Cerebellar cortex (tissue), 1 donor: ENCODE results near the gene KCNAB2.
"Not testable (repeated sequence)": the region's sequence is repeated elsewhere in the genome, so short reads cannot be mapped to it uniquely, and the experiment has no call there.

Source experiments
- DNase-seq: peaks from one replicate; pipeline ENCODE4 v3.0.0-alpha.2; 2015; ENCODE audit warnings: low spot score

Gene KCNAB2

DNA sequence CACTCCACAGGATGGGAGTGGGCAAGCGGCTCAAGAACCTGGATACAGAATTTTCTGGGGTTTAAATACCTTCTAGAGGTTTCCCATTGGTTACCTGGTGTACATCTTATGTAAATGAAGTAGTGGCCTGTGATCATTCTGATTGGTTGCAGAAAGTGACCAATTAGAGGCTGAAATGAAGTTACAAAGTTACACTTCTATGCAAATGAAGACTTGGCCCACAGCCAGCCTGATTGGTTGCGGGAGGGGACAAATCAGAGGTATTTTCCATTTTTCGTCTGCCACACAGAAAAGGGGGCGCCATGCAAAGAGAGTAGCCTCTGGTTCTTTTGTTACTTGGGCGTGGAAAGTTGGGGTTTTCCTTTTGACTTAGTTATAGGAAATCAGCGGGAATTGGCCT lies 8.9 kb downstream of the KCNAB2 start:
- DNase-seq: no peak

GRCh38 chr1:6056572-6056948 lies 10.9 kb downstream of the KCNAB2 start:
- no peak for DNase-seq

DNA sequence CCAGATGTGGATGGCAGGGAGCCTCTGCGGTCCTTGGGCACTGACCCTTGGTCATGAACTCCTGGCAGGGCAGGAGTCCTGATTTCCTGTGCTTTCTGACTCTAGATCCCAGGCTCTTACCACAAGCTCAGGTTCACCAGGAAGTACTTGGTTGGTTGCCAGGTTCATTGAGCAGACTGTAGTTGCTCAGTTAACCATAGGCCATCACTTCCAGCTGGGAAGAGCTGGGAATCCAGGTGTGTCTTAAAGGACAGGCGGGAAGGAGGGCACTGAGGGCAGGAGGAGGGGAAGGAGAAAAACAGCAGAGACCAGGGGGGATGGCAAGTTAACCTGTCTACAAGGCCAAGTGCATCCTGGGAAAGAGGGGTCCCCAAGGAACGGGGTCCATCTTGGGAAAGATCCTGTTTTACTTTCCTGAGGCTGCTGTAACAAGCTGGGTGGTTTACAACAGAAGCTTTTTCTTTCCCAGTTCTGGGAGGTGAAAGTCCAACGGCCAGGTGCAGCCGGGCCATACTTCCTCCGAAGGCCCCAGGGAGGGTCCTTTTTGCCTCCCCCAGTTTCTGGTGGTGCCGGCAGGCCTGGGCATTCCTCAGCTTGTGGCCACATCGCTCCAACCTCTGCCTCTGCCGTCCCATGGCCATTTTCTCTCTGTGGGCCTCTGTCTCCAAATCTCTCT lies 11.6 kb downstream of the KCNAB2 start:
- no peak for DNase-seq

DNA sequence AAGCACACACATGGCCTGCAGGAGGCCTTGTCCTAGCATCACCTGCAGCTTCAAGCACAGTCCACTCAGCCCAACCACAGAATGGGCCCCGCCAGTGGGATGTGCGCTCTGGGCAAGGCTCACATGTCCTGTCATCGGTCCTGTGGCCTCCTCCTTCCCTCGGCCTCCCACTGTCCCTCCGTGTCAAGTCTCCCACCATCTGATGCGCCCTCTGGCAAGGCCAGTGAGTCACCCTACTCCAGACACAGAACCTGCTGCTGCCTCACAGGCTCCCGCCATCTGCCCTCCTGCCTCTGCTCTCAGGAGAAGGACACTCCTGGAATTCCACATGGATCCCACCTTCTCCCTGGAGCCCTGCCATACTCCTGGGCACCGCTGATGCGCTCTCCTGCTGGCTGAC lies 14.2 kb downstream of the KCNAB2 start:
- no peak for DNase-seq

- DNase-seq: no peak
Measured at GRCh38 chr1:6062670-6063069, 17.0 kb downstream of the KCNAB2 start.

DNA sequence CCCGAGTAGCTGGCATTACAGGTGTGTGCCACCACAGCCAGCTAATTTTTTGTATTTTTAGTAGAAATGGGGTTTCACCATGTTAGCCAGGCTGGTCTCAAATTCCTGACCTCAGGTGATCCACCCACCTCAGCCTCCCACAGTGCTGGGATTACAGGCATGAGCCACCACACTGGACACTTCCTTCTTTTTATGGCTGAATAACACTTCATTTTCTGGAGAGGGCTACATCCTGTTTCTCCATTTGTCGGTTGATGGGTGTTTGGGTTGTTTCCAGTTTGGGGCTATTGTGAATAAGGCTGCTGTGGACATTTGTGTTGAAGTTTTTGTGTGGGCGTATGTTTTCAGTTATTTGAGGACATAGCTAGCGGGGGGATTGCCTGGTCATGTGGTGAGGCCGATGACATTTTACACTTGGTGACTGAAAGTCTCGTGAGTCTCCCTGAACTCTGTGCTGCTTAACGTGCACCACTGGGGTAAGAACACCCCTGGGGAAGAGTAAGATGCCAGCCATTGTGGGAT lies 17.9 kb downstream of the KCNAB2 start:
- DNase-seq: not testable (repeated sequence)

GRCh38 chr1:6065093-6065858 lies 19.6 kb downstream of the KCNAB2 start:
- DNase-seq: no peak

GRCh38 chr1:6066680-6067079 lies 21.0 kb downstream of the KCNAB2 start:
- DNase-seq: no peak

DNA sequence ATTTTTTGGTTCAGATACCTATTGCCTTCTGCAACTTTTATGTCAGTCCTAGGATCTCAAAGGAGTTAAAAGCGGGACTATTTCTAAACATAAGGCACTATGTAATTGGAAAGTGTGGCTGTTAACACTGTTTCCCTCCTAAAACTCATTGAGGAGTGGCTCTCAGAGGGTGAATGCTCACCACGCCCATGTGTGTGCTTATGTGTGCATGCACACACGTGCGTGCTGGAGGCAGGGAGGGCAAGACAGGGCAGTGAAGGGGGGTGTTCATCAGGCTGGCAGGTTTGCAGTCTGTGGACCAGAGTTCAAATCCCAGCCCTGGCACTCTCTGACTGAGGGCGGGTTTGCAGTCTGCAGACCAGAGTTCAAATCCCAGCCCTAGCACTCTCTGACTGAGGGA lies 22.4 kb downstream of the KCNAB2 start:
- no peak for DNase-seq

DNA sequence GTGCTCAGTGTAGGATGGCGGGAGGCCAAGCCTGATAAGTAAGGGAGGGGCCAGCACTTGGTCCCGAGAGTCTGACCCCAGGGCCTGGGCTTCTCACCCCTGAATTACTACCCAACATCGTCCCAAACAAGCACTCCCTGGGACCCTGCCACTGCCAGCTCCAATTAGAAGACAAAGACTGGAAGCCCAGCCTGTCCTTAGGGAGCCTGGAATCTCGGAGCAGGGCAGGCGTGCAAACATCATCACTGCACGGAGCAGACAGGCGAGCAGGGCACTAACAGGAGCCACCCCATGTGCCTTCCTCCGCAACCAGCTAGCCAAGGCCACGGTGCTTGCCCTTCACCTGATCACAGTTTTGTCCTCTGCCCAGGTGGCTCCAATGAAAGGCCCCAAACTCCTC lies 23.2 kb downstream of the KCNAB2 start:
- DNase-seq: no peak

DNA sequence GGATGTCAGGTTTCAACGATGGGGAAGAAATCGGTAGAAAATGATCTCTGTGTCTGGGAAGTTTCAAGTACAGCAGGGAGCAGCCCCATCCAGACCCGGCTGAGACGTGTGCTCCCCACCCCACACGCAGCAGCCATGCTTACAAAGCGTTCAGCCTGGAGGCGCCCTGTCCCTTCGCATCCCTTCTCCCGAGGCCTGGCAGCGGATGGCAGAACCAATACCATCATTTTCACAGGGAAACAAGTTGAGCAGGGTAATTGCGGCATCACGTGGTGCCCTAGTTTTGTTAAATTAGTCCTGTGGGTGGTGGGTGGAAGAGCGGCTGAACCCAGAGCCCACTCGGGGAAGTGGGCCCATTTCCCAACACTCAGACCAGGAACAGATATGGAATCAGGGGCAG lies 23.9 kb downstream of the KCNAB2 start:
- DNase-seq: no peak

- no peak for DNase-seq
Measured at GRCh38 chr1:6070450-6070974, 24.8 kb downstream of the KCNAB2 start.

DNA sequence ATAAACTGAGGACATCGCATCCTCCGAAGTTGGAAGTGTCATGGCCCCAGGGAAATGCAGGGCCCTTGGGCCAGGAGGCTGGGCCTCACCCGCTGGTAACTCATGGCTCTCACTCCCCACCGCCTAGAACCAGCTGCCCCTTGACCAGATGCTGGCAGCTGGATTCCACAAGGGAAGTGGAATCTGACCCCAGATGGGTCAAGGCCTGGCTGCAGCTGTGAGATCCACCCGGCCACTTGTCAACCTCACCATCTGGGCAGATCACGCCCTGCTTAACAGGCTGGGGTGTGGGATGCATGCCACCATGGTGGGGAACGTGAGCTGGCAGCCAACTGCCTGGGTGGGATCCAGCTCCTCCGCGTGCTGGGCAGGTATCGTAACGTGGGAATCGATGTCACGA lies 25.5 kb downstream of the KCNAB2 start:
- DNase-seq: no peak

GRCh38 chr1:6072774-6073479 lies 27.2 kb downstream of the KCNAB2 start:
- no peak for DNase-seq

DNA sequence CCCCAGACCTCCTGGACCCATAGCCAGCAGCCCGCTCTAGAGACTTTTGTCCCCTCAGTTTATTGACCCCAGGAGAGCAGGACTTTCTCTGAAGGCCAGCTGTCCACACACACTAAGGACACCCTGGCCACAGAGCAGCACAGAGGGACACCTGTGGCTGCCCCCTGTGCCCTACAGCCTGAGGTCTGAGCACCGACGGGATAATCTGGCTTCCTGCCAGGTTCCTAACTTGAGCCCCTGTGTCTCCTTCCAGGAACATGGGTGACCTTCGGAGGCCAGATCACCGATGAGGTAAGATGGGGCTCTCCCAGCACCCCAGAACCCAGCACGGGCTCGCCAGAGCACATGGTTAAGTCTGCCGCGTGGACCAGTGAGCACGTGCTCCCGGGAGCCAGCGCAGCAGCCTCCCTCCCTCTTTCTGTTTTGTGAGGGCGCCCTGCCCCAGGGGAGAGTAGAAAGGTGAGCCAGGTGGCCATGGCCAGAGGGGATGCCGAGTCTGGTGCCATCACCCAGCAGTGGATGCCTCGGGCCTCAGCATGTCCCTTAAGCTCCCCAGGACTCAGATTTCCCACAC lies 27.9 kb downstream of the KCNAB2 start:
- no peak for DNase-seq

GRCh38 chr1:6074192-6074901 lies 28.7 kb downstream of the KCNAB2 start:
- DNase-seq: no peak

GRCh38 chr1:6075748-6076147 lies 30.1 kb downstream of the KCNAB2 start:
- DNase-seq: no peak

DNA sequence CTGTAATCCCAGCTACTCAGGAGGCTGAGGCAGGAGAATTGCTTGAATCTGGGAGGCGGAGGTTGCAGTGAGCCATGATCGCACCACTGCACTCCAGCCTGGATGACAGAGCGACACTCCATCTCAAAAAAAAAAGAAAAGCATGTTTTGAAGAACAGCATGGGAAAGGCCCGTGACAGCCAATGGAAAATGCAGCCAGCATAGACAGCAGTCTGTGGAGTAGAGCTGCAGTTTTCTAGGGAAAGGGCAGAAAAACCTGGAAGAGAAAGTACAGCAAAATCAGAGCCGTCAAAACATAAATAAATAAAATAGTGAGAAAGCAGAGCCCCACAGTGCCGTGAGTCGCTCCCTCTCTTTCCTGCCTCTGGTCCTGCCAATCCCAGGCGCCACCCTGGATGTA lies 31.4 kb downstream of the KCNAB2 start:
- DNase-seq: not testable (repeated sequence)

GRCh38 chr1:6077506-6077905 lies 31.8 kb downstream of the KCNAB2 start:
- DNase-seq: no peak

GRCh38 chr1:6077919-6078318 lies 32.2 kb downstream of the KCNAB2 start:
- no peak for DNase-seq

DNA sequence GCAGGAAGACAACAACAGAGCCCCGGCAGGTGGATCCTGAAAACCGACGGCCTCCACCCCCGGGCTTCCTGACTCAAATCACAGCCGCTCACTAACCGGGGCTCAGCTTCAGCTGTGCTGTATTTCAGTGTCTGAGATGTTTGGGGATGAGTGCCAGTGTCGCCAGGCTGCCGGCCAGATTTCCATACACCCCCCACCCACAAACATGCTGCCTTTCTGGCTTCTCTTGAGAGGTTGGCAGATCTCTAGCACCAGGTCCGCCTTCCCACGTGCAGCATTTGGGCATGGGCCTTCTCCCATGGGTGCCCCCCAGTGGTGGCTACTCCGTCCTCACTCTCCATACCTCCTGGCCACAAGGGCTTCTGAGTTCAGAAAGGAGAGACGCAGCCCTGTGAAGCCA lies 34.8 kb downstream of the KCNAB2 start:
- peak; percentile 44 for DNase-seq

GRCh38 chr1:6081901-6082300 lies 36.2 kb downstream of the KCNAB2 start:
- DNase-seq: no peak
